Coronary artery (tissue), 2 donors: ENCODE data around the gene TLR8.

Source experiments
- DNase-seq: peaks from one replicate; pipeline ENCODE4 v3.0.0-alpha.2; 2017; ENCODE audit warnings: low spot score
- H3K27ac ChIP-seq, 2 donors: fragments of 200-600 bp; sonication (generic); one replicate each; pipeline ENCODE4 v1.5.1; 2016 to 2019
- H3K4me3 ChIP-seq: fragments of 200-600 bp; sonication (generic); 2 replicates; pipeline ENCODE4 v1.5.1; 2016; ENCODE audit warnings: mild to moderate bottlenecking, moderate library complexity
- TF ChIP-seq, protein P1 (sequence below): fragments of 200-600 bp; sonication (generic); IDR thresholded peaks from one replicate; pipeline ENCODE4 v1.5.1; 2019; ENCODE audit warnings: antibody characterized with exemption

The TLR8 gene

DNA sequence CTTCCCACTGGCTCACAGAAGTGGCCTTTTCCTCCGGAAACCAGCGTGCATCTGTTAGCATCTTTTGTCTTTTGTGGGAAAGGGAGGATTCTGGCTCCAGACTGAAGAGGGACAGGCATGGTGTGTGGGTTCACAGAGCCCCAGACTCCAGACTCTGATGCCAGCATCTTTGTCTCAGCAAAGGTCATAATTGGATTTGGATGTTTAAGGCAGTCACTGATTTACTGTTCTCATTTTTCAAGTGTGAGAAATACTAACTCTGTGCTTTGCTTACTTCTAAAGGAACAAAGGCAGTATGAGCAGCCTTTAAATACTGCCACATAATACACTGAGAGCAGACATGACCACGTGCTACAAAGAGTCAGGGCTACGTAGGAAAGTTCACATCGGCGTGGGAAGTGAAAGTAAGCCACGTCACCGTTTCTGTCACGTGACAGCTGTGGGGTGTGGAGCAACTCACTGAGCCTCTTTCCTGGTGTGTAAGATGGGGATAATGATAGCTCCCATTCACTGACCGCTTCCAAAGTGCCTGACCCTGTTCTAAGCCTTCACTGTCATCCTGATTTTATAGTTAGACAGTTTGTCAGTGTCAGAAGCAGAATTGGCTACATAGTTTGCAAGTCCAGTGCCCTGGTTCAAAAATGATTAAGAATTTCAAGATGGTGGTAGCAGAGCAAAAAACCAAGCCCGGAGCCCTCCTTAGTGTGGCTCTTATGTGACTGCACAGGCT lies 43.7 kb downstream of the TLR8 start:
- DNase-seq: peak; percentile 89
- H3K4me3 ChIP-seq: peak overlapping the region; percentile 13
- TF ChIP-seq, protein P1, sequence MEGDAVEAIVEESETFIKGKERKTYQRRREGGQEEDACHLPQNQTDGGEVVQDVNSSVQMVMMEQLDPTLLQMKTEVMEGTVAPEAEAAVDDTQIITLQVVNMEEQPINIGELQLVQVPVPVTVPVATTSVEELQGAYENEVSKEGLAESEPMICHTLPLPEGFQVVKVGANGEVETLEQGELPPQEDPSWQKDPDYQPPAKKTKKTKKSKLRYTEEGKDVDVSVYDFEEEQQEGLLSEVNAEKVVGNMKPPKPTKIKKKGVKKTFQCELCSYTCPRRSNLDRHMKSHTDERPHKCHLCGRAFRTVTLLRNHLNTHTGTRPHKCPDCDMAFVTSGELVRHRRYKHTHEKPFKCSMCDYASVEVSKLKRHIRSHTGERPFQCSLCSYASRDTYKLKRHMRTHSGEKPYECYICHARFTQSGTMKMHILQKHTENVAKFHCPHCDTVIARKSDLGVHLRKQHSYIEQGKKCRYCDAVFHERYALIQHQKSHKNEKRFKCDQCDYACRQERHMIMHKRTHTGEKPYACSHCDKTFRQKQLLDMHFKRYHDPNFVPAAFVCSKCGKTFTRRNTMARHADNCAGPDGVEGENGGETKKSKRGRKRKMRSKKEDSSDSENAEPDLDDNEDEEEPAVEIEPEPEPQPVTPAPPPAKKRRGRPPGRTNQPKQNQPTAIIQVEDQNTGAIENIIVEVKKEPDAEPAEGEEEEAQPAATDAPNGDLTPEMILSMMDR: no peak
- peak overlapping the region; percentile 52 to 79 for H3K27ac ChIP-seq

DNA sequence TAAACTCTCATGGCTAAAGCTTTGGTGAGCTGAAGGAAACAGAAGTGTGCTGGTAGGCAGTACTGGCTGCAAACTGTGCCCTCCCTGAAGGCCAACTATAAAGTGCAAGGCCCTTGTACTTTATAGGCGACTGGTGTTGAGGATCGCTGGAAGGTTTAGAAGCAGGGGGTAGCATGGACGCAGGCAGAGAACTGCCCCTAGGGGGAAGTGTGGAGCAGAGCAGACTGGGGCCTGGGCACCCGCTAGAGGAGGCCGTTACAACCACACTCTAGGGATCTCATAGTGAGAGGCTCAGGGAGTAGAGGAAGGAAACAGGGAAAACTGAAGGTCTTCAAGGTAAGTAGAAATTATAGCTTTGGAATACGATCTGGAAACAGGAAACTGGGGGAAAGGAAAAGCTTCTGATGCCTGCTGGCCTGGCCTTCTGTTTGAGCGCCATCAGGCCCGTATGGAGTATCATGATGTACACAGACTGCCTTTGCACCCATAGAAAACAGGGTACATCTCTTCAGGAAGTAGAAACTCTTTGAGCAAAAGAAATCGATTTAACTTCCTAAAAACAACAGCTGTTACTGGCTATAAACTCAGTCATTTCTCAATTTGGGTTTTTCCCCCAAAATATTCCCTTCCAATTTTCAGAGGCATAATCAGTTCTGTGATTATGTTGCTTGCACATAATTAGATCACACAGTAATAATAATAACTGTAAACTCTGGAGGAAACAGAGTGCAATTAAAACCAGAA lies 44.6 kb downstream of the TLR8 start:
- TF ChIP-seq, protein P1: no peak
- DNase-seq: no peak
- Histone ChIP-seq H3K27ac (peak overlapping the region; percentile 52 to 79), H3K4me3 (peak overlapping the region; percentile 13)

DNA sequence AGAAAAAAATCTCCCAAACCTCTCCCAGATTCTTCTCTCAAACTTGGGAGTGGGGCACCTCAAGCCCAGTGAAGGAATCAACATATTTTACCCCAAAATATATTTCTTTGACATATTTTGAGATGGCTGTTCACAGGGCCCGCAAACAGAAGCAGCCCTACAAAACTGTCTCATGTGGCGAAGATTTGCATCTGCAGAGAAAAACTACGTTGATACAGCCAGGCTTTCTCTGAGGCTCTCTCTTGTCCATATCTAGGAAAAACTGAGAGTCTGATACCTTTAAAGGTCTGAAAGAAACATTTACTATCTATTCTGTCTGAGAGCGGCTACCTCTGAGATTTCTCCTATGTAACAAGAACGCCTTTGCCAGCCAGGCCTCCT lies 45.2 kb downstream of the TLR8 start:
- TF ChIP-seq, protein P1: no peak
- no peak overlapping the region for H3K27ac ChIP-seq
- H3K4me3 ChIP-seq: no peak overlapping the region
- no peak for DNase-seq

DNA sequence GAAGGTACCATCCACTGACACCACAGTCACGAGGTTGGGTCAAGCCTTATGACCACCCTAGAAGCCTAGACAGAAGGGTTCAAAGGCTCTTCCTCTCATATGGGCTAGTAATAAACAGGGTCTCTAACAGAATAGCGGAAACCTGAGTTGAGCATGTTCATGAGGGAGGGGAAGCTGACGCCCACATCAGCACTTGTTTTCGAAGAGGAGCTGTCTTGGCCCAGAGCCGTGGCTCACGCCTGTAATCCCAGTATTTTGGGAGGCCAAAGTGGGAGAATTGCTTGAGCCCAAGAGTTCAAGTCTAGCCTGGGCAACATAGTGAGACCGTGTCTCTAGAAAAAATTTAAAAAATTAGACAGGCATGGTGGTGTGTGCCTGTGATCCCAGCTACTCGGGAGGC lies 47.0 kb downstream of the TLR8 start:
- TF ChIP-seq, protein P1: no peak
- Histone ChIP-seq H3K27ac (no peak overlapping the region), H3K4me3 (no peak overlapping the region)
- DNase-seq: no peak

DNA sequence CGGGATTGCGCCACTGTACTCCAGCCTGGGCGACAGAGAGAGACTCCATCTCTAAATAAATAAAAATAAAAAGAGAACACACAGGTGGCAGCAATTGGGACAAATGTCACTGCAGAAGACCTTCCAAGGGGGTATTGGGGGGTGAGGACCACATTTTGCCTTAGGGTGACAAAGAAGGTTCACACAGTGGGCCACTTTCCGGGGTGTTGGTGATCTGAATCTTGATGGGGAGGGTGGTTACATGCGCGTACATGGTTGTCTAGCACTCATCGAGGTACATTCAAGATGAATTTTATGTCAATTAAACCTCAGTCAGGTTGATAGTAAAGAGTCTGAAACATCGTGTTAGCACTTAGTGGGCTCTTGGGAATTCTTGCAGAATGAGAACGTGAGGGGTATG lies 48.0 kb downstream of the TLR8 start:
- TF ChIP-seq, protein P1: no peak
- peak overlapping the region in 1 of 2 donors; percentile 44 for H3K27ac ChIP-seq
- DNase-seq: no peak
- H3K4me3 ChIP-seq: no peak overlapping the region

DNA sequence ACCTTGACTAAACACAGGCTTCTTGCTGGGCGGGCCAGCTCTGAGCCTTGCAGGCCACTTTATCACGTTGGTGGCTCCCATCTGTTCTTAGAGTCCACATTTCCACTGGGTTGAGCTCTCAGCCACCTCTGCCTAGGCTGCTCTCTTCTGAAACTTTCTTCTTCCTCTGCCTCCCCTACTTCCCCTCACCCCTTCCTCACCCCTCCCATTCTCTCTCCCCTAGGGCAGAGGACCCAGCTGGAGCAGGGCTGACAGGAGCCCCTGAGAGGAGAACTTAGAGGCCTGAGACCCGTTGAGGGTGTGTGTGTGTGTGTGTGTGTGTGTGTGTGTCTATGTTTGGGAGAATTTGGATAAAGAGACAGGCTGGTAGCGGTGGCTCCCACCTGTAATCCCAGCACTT lies 48.6 kb downstream of the TLR8 start:
- H3K4me3 ChIP-seq: no peak overlapping the region
- peak overlapping the region in 1 of 2 donors; percentile 44 for H3K27ac ChIP-seq
- TF ChIP-seq, protein P1: no peak
- DNase-seq: no peak
